ENCODE results near the gene CPEB1.
A peak's percentile ranks its signal among the peaks of the same experiment; 100 is the strongest.
"Not testable (repeated sequence)": the region's sequence is repeated elsewhere in the genome, so short reads cannot be mapped to it uniquely, and the experiment has no call there.

The CPEB1 gene

GRCh38 chr15:82545002-82545401 lies 102.2 kb downstream of the CPEB1 start:
- no peak for DNase-seq (ENCODE audit: low read depth in 2 of 2)

GRCh38 chr15:82544431-82544830 lies 102.7 kb downstream of the CPEB1 start:
- no peak for DNase-seq (ENCODE audit: low read depth in 2 of 2)

GRCh38 chr15:82543160-82543559 lies 104.0 kb downstream of the CPEB1 start:
- DNase-seq (ENCODE audit: low read depth in 2 of 2) = no peak

- no peak for DNase-seq (ENCODE audit: low read depth in 2 of 2)
Measured at GRCh38 chr15:82540984-82541431, 106.2 kb downstream of the CPEB1 start.

GRCh38 chr15:82540055-82540983 lies 106.8 kb downstream of the CPEB1 start, which contains the start of gene RPS17:
RPS17 (minus strand) TSS chr15:82540457; CDS start chr15:82540428, 29 bp downstream.
- DNase-seq (ENCODE audit: low read depth in 2 of 2) = peak; percentile 99

- no peak for DNase-seq (ENCODE audit: low read depth in 2 of 2)
Measured at GRCh38 chr15:82539691-82540054, 107.5 kb downstream of the CPEB1 start.

GRCh38 chr15:82538961-82539690 lies 108.0 kb downstream of the CPEB1 start:
- DNase-seq (ENCODE audit: low read depth in 2 of 2) = peak in 1 of 2 donors; percentile 36

GRCh38 chr15:82537351-82537908 lies 109.7 kb downstream of the CPEB1 start:
- DNase-seq (ENCODE audit: low read depth in 2 of 2) = no peak

- DNase-seq (ENCODE audit: low read depth in 2 of 2) = no peak
Measured at GRCh38 chr15:82536409-82537350, 110.5 kb downstream of the CPEB1 start.

- DNase-seq (ENCODE audit: low read depth in 2 of 2) = no peak
Measured at GRCh38 chr15:82535566-82536408, 111.4 kb downstream of the CPEB1 start.

- DNase-seq (ENCODE audit: low read depth in 2 of 2) = not testable (repeated sequence)
Measured at GRCh38 chr15:82535151-82535550, 112.0 kb downstream of the CPEB1 start.

GRCh38 chr15:82534457-82534861 lies 112.7 kb downstream of the CPEB1 start:
- not testable (repeated sequence) for DNase-seq (ENCODE audit: low read depth in 2 of 2)

- DNase-seq (ENCODE audit: low read depth in 2 of 2) = no peak
Measured at GRCh38 chr15:82533801-82534200, 113.4 kb downstream of the CPEB1 start.

- no peak for DNase-seq (ENCODE audit: low read depth in 2 of 2)
Measured at GRCh38 chr15:82532991-82533481, 114.1 kb downstream of the CPEB1 start.

GRCh38 chr15:82532383-82532990 lies 114.7 kb downstream of the CPEB1 start:
- no peak for DNase-seq (ENCODE audit: low read depth in 2 of 2)

- no peak for DNase-seq (ENCODE audit: low read depth in 2 of 2)
Measured at GRCh38 chr15:82531496-82532382, 115.4 kb downstream of the CPEB1 start.

GRCh38 chr15:82530606-82531379 lies 116.4 kb downstream of the CPEB1 start:
- DNase-seq (ENCODE audit: low read depth in 2 of 2) = peak; percentile 49 to 56

- no peak for DNase-seq (ENCODE audit: low read depth in 2 of 2)
Measured at GRCh38 chr15:82530006-82530405, 117.2 kb downstream of the CPEB1 start.

All from stimulated activated CD4-positive, alpha-beta T cell treated with anti-CD3 and anti-CD28 coated beads, Interleukin-1b, Interleukin-23, amount 100 ng/mL, for 4 hours (primary cell).